22Rv1 (cell line): ENCODE results near the gene ANG.
"Not testable (repeated sequence)": the region's sequence is repeated elsewhere in the genome, so short reads cannot be mapped to it uniquely, and the experiment has no call there.

Experiments
- H3K27ac ChIP-seq: fragments of 450-650 bp; 2 replicates; pipeline ENCODE4 v1.5.1; 2017
- ZFX ChIP-seq: fragments of 450-650 bp; IDR thresholded peaks from 2 replicates; pipeline ENCODE4 v1.6.1; 2017; ENCODE audit warnings: antibody characterized with exemption, borderline replicate concordance
- TF ChIP-seq, protein P1 (sequence below): fragments of 450-650 bp; IDR thresholded peaks from 2 replicates; pipeline ENCODE4 v1.5.1; 2017; ENCODE audit warnings: mild to moderate bottlenecking

The ANG gene

DNA sequence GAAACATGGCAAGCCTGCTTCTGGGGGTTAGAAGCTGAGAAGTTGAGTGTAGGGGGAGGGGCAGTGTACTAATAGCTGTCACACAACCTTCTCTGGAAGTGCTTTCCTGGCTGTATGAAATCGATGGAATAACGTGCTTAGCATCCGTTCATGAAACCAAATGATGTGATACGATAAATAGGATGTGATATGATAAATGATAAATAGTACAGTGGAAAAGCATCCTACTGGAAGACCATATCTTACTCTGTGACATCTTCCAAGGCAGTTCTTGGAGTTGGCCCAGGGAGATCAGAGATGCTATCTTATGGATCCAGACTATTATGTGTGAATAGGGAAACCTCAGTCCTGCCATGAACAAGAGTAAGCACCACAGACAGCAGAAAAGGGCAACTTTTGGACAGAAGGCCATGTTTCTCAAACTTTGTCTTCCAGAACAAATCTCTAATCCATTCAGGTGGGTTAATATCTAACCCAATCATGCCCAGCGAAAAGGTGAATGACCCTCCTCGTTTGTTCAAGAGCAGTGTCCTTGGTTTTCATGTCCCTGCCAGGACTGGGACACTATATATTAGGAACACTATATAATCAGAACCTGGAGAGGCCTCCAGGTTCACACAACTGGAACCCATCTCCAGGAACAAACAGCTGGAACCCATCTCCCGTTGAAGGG lies at the start of gene ANG:
ANG (plus strand) TSS at position 598 of the 673 bp plus-strand sequence. CDS start 4,801 bp downstream, outside the sequence.
- TF ChIP-seq ZFX = no peak
- TF ChIP-seq, protein P1, sequence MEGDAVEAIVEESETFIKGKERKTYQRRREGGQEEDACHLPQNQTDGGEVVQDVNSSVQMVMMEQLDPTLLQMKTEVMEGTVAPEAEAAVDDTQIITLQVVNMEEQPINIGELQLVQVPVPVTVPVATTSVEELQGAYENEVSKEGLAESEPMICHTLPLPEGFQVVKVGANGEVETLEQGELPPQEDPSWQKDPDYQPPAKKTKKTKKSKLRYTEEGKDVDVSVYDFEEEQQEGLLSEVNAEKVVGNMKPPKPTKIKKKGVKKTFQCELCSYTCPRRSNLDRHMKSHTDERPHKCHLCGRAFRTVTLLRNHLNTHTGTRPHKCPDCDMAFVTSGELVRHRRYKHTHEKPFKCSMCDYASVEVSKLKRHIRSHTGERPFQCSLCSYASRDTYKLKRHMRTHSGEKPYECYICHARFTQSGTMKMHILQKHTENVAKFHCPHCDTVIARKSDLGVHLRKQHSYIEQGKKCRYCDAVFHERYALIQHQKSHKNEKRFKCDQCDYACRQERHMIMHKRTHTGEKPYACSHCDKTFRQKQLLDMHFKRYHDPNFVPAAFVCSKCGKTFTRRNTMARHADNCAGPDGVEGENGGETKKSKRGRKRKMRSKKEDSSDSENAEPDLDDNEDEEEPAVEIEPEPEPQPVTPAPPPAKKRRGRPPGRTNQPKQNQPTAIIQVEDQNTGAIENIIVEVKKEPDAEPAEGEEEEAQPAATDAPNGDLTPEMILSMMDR = no peak
- H3K27ac ChIP-seq = peak within 1 kb of the TSS; percentile 100

DNA sequence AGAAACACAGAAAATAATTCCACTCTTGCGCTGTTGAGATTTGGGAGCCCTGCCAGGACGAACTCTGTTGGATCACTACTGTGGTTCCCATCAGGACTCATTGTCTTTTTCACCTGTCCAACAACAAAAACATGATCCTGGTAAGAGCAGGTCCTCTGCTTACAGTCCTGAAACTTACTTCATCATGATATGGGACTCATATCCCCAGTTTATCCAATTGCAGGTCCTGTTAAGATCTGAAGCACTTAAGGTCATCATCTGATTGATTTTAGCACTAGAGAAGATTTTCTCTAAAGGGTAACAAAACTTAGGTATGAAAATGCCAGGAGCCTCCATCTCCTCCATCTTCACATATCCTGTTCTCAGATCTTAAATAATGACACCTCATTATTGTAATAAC lies 47.0 kb upstream of the ANG start, which contains the start of gene OR6S1:
OR6S1 (minus strand) TSS at position 101 of the 400 bp plus-strand sequence; CDS start at position 101, 0 bp downstream.
- no peak for TF ChIP-seq ZFX
- TF ChIP-seq, protein P1 = no peak
- no peak within 1 kb of the TSS for H3K27ac ChIP-seq

DNA sequence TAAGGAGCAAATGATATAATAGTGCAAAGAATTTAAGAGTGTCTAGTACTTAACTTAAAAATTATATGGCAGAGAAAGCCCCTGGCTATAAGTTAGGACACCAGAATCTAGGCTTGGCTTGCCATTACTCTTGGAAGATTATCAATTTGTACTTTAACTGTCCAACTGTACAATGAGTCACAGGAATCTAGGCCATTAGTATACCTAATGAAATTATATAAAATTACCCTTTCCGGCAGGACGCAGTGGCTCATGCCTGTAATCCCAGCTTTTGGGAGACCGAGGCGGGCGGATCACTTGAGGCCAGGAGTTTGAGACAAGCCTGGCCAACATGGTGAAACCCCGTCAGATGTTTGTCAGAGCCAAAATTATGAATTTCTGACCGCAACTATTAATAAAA lies 46.4 kb upstream of the ANG start:
- TF ChIP-seq, protein P1 = no peak
- TF ChIP-seq ZFX = no peak
- no peak overlapping the region for H3K27ac ChIP-seq

DNA sequence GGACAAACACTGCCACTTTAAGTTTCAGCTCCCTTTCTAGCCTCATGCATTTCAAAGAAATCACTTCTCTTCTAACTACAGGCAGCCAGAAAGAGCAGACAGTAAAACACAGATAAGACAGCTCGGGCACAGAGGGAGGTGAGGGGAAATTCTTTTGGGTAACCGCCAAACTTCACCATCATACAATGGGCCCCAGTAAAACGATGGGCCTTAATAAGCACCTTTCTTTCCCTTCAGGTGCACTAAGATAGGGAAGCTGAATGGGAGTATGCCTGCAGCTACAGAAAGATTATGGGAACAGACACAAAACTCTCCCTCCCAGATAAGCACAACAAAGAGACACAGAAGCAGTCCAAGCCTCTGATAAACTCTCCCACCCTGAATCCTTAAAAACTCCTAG lies 45.8 kb upstream of the ANG start:
- not testable (repeated sequence) for H3K27ac ChIP-seq

DNA sequence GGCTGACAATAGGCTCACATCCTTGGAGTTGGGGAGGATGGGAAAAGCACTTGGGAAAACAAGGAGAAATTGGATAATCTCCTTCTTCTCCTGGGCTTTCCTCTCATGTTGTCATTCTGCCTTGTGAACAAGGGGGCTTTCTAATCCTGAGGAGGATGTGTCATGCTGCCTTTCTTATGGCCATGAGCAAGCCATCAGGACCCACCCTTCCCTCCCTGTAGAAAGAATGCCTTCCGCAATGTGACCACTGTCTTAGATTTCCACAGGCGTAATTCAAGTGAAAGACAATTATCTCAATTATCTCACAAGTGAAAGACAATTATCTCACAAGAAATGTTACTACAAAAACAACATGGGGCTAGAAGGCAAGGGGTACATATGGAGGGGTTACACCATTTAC lies 44.0 kb upstream of the ANG start:
- no peak overlapping the region for H3K27ac ChIP-seq
- TF ChIP-seq, protein P1 = no peak
- no peak for TF ChIP-seq ZFX

DNA sequence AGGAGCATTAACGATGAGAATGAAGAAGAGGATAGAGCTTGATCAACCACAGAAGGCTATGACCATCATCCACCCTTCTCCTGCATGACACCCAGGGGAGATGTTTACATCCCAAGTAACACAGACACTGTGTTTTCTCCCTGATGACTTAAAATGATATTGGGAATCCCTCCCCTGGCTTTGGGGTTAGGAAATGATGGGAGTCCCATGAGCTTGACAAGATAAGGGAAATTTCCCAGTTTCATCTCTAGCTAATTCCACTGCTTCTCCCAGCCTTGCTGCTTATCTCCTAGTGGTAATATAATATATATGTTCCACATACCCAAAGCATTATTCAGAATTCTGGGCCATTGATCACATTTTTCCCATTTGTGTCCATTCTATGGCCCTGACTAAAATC lies 43.1 kb upstream of the ANG start:
- no peak for TF ChIP-seq ZFX
- TF ChIP-seq, protein P1 = no peak

DNA sequence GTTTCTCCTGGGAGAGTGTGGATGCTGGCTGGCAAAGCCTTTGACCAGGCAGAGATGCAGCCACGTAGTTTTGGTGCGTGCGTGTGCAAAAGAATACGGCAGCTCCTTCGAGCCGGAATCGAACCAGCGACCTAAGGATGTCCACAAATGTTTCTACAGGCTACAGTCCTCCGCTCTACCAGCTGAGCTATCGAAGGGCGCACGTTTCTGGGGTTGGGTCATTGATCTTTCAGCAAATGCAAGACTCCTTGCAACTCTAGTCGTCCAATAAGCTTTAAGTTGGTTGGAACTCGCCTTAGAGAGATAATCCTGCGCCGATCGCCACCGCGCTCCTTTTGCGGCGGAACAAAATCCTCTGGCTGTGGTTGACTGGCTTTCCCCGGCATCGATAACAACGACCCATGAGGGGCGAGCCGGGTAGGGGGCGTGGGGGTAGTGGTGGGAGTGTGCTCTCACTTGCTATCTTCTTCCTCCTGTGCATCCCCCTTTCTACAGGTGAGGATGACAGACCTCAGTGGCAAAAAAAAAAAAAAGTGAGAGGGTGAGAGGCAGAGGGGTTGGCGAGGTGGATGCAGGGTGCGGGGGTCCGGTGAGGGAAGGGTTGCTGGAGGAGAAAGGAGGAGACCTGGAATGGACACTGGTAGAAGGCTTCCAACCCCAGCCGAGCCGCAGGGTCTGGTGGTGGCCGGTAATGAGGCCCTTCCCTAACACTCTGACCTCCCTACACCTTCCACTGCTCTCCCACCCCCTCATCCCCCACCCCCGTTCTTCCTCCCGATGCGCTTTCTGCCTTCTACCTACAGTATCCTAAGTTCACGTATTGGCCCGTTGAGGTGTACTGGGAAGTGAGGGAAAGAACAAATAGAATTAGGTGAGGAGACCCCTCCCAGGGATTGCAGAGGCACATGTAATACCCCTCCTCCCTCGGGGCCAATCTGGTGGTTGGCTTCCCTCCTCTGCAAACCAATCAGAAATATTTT lies 35.3 kb upstream of the ANG start:
- no peak overlapping the region for H3K27ac ChIP-seq
- TF ChIP-seq, protein P1 = no peak
- TF ChIP-seq ZFX = no peak

More for the DNA sequence above, 43.1 kb upstream of the ANG start:
- H3K27ac ChIP-seq = no peak overlapping the region
